ENCODE results near the gene PEPD.
"Not testable (repeated sequence)": the region's sequence is repeated elsewhere in the genome, so short reads cannot be mapped to it uniquely, and the experiment has no call there.

The PEPD gene

DNA sequence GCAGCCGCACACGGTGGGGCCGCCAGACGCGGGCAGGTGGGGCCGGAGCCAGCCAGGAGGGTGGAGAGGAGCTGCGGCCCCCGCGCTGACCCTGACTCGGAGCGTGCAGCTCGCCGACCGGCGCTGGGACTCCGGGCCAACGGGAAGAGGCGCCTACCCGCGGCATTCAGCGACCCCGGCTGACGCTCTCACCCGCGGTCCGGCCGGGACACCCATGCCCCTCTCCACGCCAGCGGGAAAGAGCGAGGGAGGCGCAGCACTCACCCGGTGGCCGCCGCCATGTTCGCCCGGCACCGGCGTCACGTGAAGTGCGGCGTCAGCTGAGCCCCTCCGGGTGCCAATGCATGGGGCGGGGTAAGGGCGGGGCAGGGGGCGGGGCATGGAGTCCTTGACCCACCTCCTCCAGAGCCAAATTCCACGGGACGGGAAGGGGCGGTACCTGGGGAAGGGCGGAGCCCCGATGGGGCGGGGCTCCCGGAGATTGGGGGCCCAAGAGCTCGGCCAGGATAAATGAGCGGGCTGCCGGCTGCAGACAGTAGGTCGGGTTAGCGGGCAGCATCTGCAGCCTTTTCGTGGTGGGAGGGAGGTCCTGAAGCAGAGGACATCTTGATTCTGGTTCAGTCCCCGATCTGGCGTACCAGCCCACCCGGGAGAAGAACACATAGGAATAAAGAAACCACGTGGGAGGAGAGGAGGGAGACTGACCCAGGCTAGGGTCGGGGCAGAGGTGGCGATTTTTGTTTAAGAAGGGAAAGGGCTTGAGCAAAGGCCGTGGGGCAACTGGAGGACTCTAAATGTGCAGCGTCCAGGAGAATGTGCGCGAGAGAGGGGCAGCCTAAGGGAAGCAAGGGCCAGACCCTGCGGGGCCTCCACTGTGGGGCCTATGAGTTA is at the start of gene PEPD:
Gene PEPD, minus strand, starts transcription at position 312 of the 891 bp plus-strand sequence. Its CDS starts 31 bp downstream, at position 281.
- DNase-seq, result peak; percentile 87 to 89

DNA sequence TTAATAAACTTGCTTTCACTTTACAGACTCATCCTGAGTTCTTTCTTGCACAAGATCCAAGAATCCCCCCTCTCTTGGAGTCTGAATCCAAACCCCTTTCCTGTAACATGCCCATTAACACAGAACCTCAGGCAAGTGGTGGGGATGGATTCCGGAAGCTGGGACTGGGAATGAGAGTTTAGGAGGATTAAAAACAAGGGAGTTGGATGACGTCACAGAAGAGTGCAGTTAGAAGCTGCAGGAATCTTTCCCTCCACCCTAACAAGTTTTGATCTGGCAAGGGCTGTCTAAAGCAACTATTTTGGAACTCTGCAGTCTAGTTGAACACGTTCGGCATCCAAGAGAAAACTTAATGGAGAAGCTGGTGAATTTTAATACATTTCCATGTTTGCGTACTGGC is 48.2 kb upstream of the PEPD start:
- no peak for DNase-seq

DNA sequence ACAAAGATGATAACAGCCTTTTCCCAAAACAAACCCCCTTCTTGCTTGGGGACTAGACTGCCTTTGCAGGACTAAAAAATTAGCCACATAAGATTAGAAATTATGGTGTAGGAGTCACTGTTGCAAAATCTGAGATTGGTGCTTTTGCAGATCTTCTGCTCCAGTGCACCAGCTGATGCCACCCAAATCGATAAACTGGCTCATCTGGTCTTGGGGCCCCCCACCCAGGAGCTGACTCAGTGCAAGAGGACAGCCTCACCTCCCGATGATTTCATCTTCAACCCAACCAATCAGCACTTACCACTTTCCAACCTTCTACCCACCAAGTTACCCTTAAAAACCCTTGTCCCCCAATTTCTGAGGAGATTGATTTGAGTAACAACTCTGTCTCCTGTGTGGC is 47.1 kb upstream of the PEPD start:
- no peak for DNase-seq

DNA sequence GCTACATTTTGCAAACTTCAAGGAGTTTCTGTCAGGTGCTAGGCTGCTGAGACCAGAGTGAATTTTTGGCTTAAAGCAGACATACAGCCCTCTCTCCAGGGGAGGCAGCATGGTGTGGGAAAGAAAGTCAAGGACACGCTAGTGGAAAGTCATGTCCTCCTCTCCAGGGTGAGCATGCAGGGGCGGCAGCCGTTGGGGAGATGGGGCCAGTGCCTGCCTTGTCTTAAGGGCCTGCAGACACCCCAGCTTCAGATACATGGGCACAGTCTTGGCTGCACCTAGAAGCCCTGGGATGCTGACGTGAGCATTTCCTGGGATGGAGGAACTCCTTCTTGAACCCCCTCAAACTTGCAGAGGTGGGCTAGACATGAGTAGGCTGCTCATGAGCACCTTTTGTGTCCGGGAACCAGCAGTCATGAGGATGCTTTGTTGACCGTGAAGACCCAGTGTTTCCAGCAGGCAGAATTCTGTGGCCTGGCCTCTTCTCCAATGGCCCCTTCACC is 43.3 kb upstream of the PEPD start:
- DNase-seq, result no peak

DNA sequence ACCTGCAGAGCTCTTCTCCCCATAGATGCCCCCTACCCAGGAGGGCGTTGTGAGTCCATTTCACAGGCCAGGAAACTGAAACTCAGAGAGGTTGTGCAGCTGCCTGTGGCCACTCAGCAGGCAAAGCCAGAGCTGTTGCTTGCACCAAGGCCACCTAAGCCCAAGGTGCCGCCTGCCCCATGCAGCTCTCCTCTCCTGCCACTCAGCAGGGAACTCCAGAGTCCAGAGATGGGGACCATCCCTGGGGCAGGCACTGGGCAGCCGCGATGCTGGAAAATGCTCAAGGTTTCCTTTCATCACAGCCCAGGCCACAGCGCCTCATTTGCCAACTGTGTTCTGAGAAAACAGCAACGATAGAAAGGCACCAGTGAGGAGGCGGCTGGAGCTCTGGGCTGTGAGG is 41.0 kb upstream of the PEPD start:
- no peak for DNase-seq

DNA sequence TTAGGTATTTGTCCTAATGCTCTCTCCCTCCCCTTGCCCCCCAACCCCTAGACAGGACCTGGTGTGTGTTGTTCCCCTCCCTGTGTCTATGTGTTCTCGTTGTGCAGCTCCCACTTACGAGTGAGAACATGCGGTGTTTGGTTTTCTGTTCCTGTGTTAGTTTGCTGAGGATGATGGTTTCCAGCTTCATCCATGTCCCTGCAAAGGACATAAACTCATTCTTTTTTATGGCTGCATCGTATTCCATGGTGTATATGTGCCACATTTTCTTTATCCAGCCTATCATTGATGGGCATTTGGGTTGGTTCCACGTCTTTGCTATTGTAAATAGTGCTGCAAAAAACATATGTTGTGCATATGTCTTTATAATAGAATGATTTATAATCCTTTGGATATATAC is 40.1 kb upstream of the PEPD start:
- DNase-seq, result not testable (repeated sequence)

DNA sequence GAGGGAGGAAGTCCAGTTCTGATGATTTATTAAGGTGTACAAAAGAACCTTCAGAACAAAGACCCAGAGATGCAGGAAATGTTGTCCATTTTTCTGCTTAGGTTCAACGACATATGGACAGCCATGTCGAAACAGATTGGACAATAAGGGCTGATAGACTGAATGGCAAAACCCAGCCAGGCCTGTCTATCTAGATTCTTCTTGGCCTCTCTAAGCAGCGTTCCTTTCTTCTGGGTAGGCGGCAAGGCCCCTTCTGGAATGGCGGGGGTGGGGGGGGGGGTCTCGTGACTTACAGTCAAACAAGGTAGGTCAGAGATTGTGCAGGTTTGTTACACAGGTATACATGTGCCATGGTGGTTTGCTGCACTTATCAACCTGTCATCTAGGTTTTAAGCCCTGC is 39.7 kb upstream of the PEPD start:
- no peak for DNase-seq

DNA sequence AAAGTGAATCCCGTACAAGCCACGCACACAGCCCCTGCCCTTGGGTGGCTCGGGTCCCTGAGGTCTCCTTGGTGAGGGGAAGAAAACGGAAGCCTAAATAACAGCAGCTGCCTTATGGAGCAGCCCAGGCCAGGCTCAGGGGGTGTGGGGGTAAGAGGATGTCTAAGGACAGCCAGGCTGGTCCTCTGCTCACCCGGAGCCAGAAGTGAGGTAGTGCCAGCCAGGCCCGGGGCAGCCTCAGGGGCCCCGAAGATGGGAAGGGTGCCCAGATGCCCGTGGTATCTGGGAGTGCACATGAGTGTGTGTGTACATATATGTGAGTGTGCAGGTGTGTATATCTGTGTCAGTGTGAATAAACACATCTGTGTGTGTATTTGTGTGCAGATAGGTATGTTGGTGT is 38.4 kb upstream of the PEPD start:
- DNase-seq, result no peak

DNA sequence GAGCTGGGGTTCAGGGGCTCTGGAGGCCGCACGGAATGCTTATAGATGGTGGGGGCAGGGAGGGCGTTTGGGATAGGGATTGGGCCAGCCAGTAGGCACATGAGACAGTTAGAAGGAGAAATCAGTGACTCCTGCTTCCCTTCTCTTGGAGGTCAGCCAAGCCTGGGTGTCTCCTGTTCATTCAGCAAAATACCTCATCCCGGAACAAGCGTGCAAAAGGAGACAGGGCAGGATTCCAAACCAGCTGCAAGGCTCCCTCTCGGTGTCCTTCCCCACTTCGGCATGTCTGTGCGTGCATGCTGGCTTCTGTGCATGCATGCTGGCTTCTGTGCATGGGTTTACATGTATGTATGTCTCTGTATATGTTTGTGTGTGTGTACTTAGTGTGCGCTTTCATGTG is 37.3 kb upstream of the PEPD start:
- DNase-seq, result peak; percentile 54 to 75

DNA sequence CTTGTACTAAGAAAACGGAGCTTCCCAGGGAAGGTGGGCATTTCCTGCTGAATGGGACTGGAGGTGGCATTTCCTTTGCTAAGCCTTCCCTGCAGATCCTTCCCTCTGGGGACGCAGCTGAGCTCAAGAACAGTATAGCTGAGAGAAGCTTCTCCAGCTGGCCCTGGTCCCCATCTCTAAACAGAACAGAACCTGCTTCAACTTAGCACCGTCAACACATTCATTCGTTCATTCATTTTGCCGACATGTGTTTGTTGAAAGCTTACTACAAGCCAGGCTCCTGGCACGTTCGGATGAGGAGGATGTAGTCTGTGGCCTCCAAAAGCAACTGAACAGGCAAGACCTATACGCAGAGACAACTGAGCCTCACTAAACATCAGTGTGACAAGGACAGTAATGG is 36.6 kb upstream of the PEPD start:
- DNase-seq, result no peak

DNA sequence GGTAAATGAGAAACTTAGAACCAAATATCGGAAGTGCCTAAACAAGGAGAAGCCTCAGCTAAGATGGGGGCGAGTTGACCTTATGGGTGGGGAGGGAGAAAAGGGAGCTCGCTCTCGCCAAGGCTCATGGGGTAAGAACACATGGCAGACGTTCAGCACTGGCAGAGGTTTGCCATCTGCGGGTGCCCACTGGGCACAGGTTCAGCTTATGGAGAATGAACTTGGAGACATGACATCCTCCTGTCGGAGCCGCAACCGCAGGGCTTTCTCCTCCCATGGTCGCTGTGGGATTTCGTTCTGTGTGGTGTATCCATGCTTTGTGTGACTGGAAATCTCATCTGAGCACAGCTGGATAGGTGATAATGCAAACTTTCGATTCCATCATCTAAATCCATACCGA is 36.1 kb upstream of the PEPD start:
- DNase-seq, result no peak

DNA sequence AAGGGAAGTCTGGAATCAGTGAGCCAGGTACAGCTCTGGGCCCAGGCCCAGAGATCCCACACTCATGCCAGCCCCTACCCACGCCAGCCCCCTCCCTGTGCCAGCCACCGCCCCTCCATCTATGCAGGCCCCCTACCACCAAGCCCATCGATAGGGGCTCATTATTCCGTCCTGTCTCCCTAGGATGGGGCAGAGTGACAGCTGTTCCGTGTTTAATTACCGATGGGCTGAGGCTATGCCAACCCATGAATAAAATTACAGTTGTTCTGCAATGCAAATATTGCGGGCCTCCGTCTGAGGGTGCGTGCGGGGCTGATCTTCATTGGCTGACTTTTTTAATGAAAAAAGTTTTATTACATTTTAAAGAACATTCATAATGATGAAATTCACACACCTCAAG is 35.6 kb upstream of the PEPD start:
- DNase-seq, result no peak

DNA sequence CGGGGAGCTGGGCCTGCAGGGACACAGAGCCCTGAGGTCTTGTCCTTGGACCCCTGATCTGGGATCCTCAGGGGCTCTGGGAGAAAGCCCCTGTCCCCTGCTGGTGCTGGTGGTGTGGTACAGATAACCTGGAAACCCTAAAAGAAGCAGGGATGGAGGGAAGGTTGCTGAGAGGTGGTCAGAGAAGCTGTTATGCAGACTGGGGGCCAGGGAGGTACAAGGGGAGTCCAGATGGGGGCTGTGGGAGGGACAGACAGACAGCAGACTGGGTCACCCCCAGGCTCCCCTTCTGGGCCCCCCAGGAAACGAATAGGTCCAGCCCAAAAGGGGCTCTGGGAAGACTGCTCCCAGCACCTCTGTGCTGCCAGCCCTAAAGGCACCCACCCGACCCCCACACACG is 34.7 kb upstream of the PEPD start:
- no peak for DNase-seq

DNA sequence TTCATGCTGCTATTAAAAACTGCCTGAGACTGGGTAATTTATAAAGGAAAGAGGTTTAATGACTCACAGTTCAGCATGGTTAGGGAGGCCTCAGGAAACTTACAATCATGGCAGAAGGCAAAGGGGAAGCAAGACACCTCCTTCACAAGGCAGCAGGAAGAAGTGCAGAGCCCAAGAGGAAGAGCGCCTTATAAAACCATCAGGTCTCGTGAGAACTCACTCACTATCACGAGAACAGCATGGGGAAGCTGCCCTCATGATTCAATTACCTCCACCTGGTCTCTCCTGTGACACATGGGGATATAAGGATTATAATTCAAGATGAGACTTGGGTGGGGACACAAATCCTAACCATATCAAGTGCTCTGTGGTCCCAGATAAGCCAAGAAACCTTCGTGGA is 34.1 kb upstream of the PEPD start:
- DNase-seq, result not testable (repeated sequence)

DNA sequence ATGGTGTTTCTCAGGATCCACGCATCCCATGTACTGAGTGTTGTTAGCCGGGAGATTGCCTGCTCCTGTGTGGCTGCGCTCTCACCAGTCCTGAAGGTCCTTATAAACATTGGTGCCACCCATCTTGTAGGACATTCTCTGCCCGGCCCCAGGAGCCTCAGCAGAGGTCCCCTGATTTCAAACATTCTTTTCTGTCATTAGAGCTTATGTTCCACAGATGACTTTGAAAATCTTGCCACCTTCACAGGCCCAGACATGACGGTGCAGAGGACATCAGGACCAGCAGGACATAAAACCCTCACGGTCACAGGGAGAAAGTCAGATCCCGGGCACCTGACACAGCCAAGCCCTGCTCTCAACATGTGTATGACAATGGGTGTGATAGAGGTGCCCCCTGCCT is 33.2 kb upstream of the PEPD start:
- DNase-seq, result no peak

DNA sequence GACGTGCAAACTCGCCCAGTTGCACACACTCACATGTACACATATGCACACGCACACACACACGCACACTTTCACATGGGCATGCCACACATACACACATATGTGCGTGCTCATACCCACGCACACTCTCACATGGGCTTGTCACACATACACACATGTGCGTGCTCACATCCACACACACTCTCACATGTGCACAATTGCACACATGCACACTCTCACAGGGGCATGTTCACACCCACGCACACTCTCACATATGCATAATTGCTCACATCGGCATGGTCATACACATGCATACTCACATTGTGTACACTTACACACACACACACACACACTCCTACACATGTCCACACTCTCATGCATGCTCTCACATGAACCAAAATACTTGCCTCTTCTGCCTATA is 32.8 kb upstream of the PEPD start:
- DNase-seq, result no peak

DNA sequence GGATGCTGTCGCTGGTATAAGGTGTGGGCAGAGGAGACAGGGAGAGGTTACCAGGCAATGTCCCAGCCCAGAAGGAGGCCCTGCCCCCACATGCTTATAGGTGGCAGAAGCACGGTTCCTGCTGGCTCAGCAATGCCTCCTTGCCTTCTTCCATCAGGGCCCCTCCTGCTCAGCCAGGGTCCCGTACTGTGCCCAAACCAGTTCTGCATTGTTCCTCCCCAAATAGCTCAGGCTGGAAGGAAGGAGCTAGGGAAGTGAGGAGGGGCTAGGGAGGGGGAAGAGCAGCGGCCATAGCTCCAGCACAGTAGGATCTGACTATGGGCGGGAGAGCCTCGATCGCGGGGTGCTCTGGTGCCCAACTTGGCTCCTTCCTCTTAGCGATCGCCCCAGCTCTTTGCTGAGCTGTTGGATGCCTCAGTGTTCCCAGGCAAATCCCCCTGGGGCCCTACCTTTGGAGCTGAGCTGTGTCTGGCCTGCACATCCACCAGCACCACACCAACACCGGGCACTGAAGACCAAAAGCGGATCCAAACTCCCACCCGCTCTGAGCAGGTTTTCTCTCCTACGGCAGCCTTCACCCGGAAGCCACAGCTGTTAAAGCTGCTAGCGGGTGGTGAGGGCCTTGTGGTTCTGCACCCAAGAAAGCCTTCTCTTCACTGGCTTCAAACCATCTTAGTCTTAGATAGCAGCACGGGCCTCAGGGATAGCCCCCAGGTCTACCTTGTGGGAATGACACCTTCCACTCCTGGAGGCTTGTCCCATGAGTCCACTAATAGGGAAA is 32.1 kb upstream of the PEPD start:
- DNase-seq, result no peak

DNA sequence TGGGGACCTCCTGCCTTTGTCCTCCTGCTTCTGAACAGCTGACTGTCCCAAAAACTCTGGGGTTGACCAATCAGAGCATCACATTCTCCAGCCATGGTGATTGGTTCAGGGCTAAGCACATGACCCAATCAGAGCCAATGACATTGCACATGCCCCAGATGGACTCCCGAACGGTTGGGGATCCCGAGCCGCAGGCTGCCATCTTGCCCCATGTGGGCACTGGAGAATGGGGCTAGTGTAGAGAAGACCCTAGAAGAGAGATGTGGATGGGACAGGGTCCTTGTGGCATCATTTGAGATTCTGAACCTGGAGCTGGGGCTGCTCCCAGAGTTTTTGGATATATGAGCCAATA is 31.3 kb upstream of the PEPD start:
- DNase-seq, result no peak

DNA sequence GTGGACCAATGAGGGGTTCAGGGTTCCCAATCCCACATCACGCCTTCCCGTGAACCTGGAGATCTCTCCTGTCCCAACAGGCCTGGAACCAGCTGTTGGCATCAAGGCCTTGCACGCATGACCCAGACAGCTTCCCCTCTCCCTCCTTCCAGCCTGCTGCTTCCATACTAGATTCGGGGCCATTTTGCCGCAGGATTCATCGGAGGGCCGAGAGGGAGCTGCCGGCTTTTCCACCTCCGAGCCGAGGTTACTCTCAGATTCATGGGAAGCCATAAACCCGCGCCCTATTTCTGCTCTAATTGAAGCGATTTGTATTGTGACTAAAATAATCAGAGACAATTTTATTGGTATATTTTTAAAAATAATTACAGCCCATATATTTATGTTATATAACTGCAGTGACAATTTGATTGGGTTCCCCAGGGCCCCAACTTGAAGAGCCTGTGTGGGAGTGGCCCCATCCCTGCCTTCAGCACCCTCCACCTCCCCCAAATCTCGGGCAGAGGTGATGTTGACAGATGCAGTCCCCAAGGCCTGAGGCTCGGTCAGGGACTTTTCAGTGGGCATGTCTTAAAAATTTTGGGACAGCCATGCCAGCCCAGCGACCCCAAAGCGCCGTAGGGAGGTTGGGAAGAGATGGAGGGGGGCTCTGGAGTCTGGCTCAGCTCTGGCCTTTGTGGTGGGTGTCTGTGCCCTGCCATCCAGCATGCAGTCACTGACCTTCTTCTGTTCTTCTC is 30.8 kb upstream of the PEPD start:
- DNase-seq, result no peak

DNA sequence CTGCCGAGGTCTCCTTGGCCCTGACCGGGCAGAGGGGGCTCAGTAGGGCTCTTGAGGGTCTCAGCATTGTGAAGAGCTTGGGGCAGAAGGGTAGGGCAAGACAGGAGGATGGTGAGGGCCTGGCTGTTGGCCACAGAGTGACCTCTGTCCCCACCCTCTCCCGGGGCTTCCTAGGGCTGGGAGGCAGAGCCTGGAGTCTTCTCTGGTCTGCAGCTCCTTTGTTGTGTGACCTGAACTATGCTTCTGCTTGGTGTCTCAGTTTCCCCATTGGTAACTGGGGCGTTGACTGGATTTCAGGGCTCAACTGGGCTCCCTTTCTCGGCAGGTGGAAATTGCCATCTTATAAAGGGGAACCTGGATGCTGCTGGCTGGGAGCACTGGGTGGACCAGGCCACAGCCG is 30.1 kb upstream of the PEPD start:
- no peak for DNase-seq

DNA sequence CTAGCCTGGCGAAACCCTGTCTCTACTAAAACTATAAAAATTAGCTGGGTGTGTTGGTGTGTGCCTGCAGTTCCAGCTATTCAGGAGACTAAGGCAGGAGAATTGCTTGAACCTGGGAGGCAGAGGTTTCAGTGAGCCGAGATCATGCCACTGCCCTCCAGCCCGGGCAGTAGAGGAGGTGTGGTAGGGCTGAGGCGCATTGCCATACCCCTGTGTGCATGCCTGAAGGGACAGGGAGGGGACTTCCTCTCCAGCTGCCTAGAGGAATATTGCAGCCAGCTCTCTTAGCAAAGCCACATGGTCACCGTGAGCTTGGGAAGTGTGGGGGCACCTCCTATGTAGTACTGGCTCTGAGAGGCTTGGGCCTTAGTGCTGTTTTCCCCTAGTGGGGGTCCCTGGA is 29.2 kb upstream of the PEPD start:
- no peak for DNase-seq

DNA sequence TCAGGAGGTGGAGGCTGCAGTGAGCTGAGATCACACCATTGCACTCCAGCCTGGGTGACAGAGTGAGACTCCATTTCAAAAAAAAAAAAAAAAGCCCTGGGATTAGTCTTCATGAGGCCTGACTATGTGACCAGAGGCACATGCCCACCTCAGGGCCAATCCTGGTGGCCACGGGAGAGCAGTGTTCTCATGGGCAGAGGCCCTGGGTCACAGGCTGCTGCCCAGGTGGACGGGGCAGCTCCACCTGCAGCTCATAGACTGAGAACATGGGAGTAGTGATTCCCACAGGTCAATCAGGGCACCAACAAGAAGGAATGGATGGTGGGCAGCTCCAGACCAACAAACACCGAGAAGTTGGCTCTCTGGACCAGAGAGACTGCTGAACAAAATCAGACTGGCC is 26.1 kb upstream of the PEPD start:
- no peak for DNase-seq

DNA sequence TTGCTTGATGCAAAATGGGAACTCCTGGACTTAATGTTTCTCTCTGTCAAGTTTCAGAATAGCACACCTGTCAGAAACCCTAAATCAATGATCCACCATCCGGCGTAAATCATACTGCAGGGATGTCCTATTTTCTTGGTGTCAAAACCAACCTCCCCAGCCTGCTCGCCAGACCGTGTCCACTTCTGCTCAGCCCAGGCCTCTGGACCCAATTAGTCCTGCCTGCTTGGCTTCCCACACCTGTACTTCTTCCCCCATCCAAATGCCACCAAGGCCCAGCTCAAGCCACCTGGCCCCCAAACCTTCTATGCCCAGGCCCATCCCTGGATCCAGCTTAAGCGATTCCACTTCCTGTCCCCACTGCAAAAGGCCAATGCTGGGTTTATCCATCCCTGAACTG is 25.1 kb upstream of the PEPD start:
- DNase-seq, result no peak

Measured in SHP77 (cell line).